ENCODE data around the gene NDUFAF3.

Gene NDUFAF3

GRCh38 chr3:49021813-49022687, at the start of gene NDUFAF3:
Gene NDUFAF3, plus strand, starts transcription at chr3:49022121. Its CDS starts 24 bp downstream, at chr3:49022145.
- peak; percentile 95 to 96 for DNase-seq

- no peak for DNase-seq
Observed at GRCh38 chr3:48974076-48974864, 47.7 kb upstream of the NDUFAF3 start.

GRCh38 chr3:48979451-48979850, 42.5 kb upstream of the NDUFAF3 start:
- no peak for DNase-seq

GRCh38 chr3:48980295-48980694, 41.6 kb upstream of the NDUFAF3 start:
- DNase-seq: no peak

- no peak for DNase-seq
Observed at GRCh38 chr3:48982016-48982415, 39.9 kb upstream of the NDUFAF3 start.

GRCh38 chr3:48982686-48983085, 39.2 kb upstream of the NDUFAF3 start:
- DNase-seq: no peak

- no peak for DNase-seq
Observed at GRCh38 chr3:48983096-48983495, 38.8 kb upstream of the NDUFAF3 start.

GRCh38 chr3:48984663-48985062, 37.3 kb upstream of the NDUFAF3 start:
- no peak for DNase-seq

- no peak for DNase-seq
Observed at GRCh38 chr3:48985831-48986376, 36.0 kb upstream of the NDUFAF3 start.

- no peak for DNase-seq
Observed at GRCh38 chr3:48989126-48989795, 32.7 kb upstream of the NDUFAF3 start.

- DNase-seq: peak; percentile 57 to 64
Observed at GRCh38 chr3:48989796-48990635, 31.9 kb upstream of the NDUFAF3 start, which contains the start of gene P4HTM. Gene P4HTM, plus strand, starts transcription at chr3:48990241. Its CDS starts 16 bp downstream, at chr3:48990257.

- DNase-seq: peak in 1 of 2 experiments; percentile 23
Observed at GRCh38 chr3:48990636-48991469, 31.1 kb upstream of the NDUFAF3 start.

- no peak for DNase-seq
Observed at GRCh38 chr3:48991851-48992545, 29.9 kb upstream of the NDUFAF3 start.

GRCh38 chr3:48993834-48994233, 28.1 kb upstream of the NDUFAF3 start:
- DNase-seq: no peak

- no peak for DNase-seq
Observed at GRCh38 chr3:48996640-48997039, 25.3 kb upstream of the NDUFAF3 start.

GRCh38 chr3:48997102-48997635, 24.8 kb upstream of the NDUFAF3 start:
- DNase-seq: no peak

GRCh38 chr3:48997714-48998637, 23.9 kb upstream of the NDUFAF3 start:
- DNase-seq: peak in 1 of 2 experiments; percentile 41

GRCh38 chr3:48999085-48999858, 22.6 kb upstream of the NDUFAF3 start:
- DNase-seq: no peak

All from SHP77 (cell line).